ENCODE data around the gene WDR70. TPM values are rescaled to one million over a fixed set of nuclear protein-coding genes. Genes with fewer than 3 reads are reported as not detected.
"Not testable (repeated sequence)": the region's sequence is repeated elsewhere in the genome, so short reads cannot be mapped to it uniquely, and the experiment has no call there.

Gene WDR70
- polyA plus RNA-seq (2013, experiment 1 of 2) = 40.3 TPM
- polyA plus RNA-seq (2013, experiment 2 of 2) = 43.6 TPM

GRCh38 chr5:37379100-37379628 is at the start of gene WDR70:
WDR70 (plus strand) TSS chr5:37379318; CDS start chr5:37379368, 50 bp downstream.
- H2BK15ac ChIP-seq (ENCODE audit: low read length); H2BK12ac ChIP-seq (ENCODE audit: low read length); H3K27ac ChIP-seq (replicated peaks; ENCODE audit: low read length); H3K18ac ChIP-seq (ENCODE audit: low read length); H3K4me1 ChIP-seq (ENCODE audit: control insufficient read depth in 2 of 2, insufficient read depth in 1 of 2, low read depth in 1 of 2, low read length in 2 of 2); H2BK5ac ChIP-seq (ENCODE audit: low read length); H3K14ac ChIP-seq (ENCODE audit: low read length); H3K27me3 ChIP-seq (ENCODE audit: control insufficient read depth in 3 of 3, insufficient read depth in 3 of 3, low read depth in 1 of 3, low read length in 3 of 3); H3K4ac ChIP-seq (ENCODE audit: low read length); H3K79me1 ChIP-seq (ENCODE audit: low read depth, low read length); H2AK5ac ChIP-seq (ENCODE audit: low read depth, low read length); H4K8ac ChIP-seq (ENCODE audit: low read depth, low read length); H3K9me3 ChIP-seq (replicated peaks in 1 of 2; ENCODE audit: control insufficient read depth in 2 of 2, insufficient read depth in 1 of 2, low read depth in 1 of 2, low read length in 2 of 2); H2BK120ac ChIP-seq (ENCODE audit: low read depth, low read length); H4K91ac ChIP-seq (ENCODE audit: low read depth, low read length, poor library complexity): not testable (repeated sequence)
- H3K4me2 ChIP-seq (ENCODE audit: insufficient read depth, low read length, poor library complexity, severe bottlenecking) = peak within 1 kb of the TSS; percentile 73
- WGBS, 2 donors (ENCODE audit: extremely low coverage in 2 of 2, insufficient read length in 2 of 2, insufficient replicate concordance in 1 of 2) = no CpG with 5 or more reads among the region's 39 CpGs
- H3K36me3 ChIP-seq (replicated peaks in 1 of 2; ENCODE audit: control insufficient read depth in 2 of 2, insufficient read depth in 2 of 2, low read length in 2 of 2) = peaks cover 0 to 13% of the 10 kb centered on the region in 2 donors
- H3K9ac ChIP-seq (ENCODE audit: low read depth, low read length, poor library complexity) = peak within 1 kb of the TSS; percentile 77
- H3K4me3 ChIP-seq (ENCODE audit: low read length in 2 of 2) = peak within 1 kb of the TSS; percentile 82 to 90
- H3K23ac ChIP-seq (ENCODE audit: low read depth, low read length, poor library complexity) = peak within 1 kb of the TSS; percentile 73
- peak within 1 kb of the TSS; percentile 88 for H2AFZ ChIP-seq (ENCODE audit: low read length)
- DNase-seq (ENCODE audit: low spot score) = peak; percentile 67

GRCh38 chr5:37334754-37335153 is 44.4 kb upstream of the WDR70 start:
- H3K27me3 ChIP-seq (ENCODE audit: control insufficient read depth in 3 of 3, insufficient read depth in 3 of 3, low read depth in 1 of 3, low read length in 3 of 3); H3K14ac ChIP-seq (ENCODE audit: low read length); H3K9me3 ChIP-seq (replicated peaks in 1 of 2; ENCODE audit: control insufficient read depth in 2 of 2, insufficient read depth in 1 of 2, low read depth in 1 of 2, low read length in 2 of 2); H2BK12ac ChIP-seq (ENCODE audit: low read length); H2BK5ac ChIP-seq (ENCODE audit: low read length); H4K91ac ChIP-seq (ENCODE audit: low read depth, low read length, poor library complexity); H2BK15ac ChIP-seq (ENCODE audit: low read length); H3K18ac ChIP-seq (ENCODE audit: low read length); H3K4me1 ChIP-seq (ENCODE audit: control insufficient read depth in 2 of 2, insufficient read depth in 1 of 2, low read depth in 1 of 2, low read length in 2 of 2); H3K4me2 ChIP-seq (ENCODE audit: insufficient read depth, low read length, poor library complexity, severe bottlenecking); H4K8ac ChIP-seq (ENCODE audit: low read depth, low read length); H3K23ac ChIP-seq (ENCODE audit: low read depth, low read length, poor library complexity); H3K4ac ChIP-seq (ENCODE audit: low read length); H2AFZ ChIP-seq (ENCODE audit: low read length); H3K4me3 ChIP-seq (ENCODE audit: low read length in 2 of 2); H2AK5ac ChIP-seq (ENCODE audit: low read depth, low read length); H3K79me1 ChIP-seq (ENCODE audit: low read depth, low read length); DNase-seq (ENCODE audit: low spot score); H2BK120ac ChIP-seq (ENCODE audit: low read depth, low read length); H3K9ac ChIP-seq (ENCODE audit: low read depth, low read length, poor library complexity); H3K27ac ChIP-seq (replicated peaks; ENCODE audit: low read length): not testable (repeated sequence)
- H3K36me3 ChIP-seq (replicated peaks in 1 of 2; ENCODE audit: control insufficient read depth in 2 of 2, insufficient read depth in 2 of 2, low read length in 2 of 2) = peaks cover 18 to 96% of the 10 kb centered on the region in 2 donors
- WGBS, 2 donors (ENCODE audit: extremely low coverage in 2 of 2, insufficient read length in 2 of 2, insufficient replicate concordance in 1 of 2) = no CpG with 5 or more reads among the region's 12 CpGs

GRCh38 chr5:37342741-37343140 is 36.4 kb upstream of the WDR70 start:
- not testable (repeated sequence) for H3K4me2 ChIP-seq (ENCODE audit: insufficient read depth, low read length, poor library complexity, severe bottlenecking); H3K9ac ChIP-seq (ENCODE audit: low read depth, low read length, poor library complexity); H2BK15ac ChIP-seq (ENCODE audit: low read length)

GRCh38 chr5:37355161-37355560 is 24.0 kb upstream of the WDR70 start:
- no peak overlapping the region for H2BK12ac ChIP-seq (ENCODE audit: low read length)
- no peak overlapping the region for H2BK120ac ChIP-seq (ENCODE audit: low read depth, low read length)
- H4K91ac ChIP-seq (ENCODE audit: low read depth, low read length, poor library complexity) = no peak overlapping the region
- H2AFZ ChIP-seq (ENCODE audit: low read length) = no peak overlapping the region
- H3K27ac ChIP-seq (replicated peaks; ENCODE audit: low read length) = no peak overlapping the region
- H4K8ac ChIP-seq (ENCODE audit: low read depth, low read length) = no peak overlapping the region
- H3K14ac ChIP-seq (ENCODE audit: low read length) = no peak overlapping the region
- no peak for DNase-seq (ENCODE audit: low spot score)
- no peak overlapping the region for H3K4me2 ChIP-seq (ENCODE audit: insufficient read depth, low read length, poor library complexity, severe bottlenecking)
- no peaks in the 10 kb centered on the region for H3K27me3 ChIP-seq (ENCODE audit: control insufficient read depth in 3 of 3, insufficient read depth in 3 of 3, low read depth in 1 of 3, low read length in 3 of 3)
- no peak overlapping the region for H3K9ac ChIP-seq (ENCODE audit: low read depth, low read length, poor library complexity)
- no peak overlapping the region for H3K18ac ChIP-seq (ENCODE audit: low read length)
- H3K23ac ChIP-seq (ENCODE audit: low read depth, low read length, poor library complexity) = no peak overlapping the region
- no peak overlapping the region for H2BK5ac ChIP-seq (ENCODE audit: low read length)
- no peak overlapping the region for H2AK5ac ChIP-seq (ENCODE audit: low read depth, low read length)
- H3K9me3 ChIP-seq (replicated peaks in 1 of 2; ENCODE audit: control insufficient read depth in 2 of 2, insufficient read depth in 1 of 2, low read depth in 1 of 2, low read length in 2 of 2) = no peaks in the 10 kb centered on the region
- H3K4ac ChIP-seq (ENCODE audit: low read length) = no peak overlapping the region
- H2BK15ac ChIP-seq (ENCODE audit: low read length) = no peak overlapping the region
- H3K4me3 ChIP-seq (ENCODE audit: low read length in 2 of 2) = no peak overlapping the region
- H3K4me1 ChIP-seq (ENCODE audit: control insufficient read depth in 2 of 2, insufficient read depth in 1 of 2, low read depth in 1 of 2, low read length in 2 of 2) = no peaks in the 10 kb centered on the region
- no CpG with 5 or more reads among the region's 6 CpGs for whole genome bisulfite sequencing, 2 donors (ENCODE audit: extremely low coverage in 2 of 2, insufficient read length in 2 of 2, insufficient replicate concordance in 1 of 2)
- H3K79me1 ChIP-seq (ENCODE audit: low read depth, low read length) = peaks cover 2% of the 10 kb centered on the region
- H3K36me3 ChIP-seq (replicated peaks in 1 of 2; ENCODE audit: control insufficient read depth in 2 of 2, insufficient read depth in 2 of 2, low read length in 2 of 2) = peaks cover 12 to 93% of the 10 kb centered on the region in 2 donors

More at GRCh38 chr5:37342741-37343140, 36.4 kb upstream of the WDR70 start:
- H3K79me1 ChIP-seq (ENCODE audit: low read depth, low read length); H3K27ac ChIP-seq (replicated peaks; ENCODE audit: low read length); H2AFZ ChIP-seq (ENCODE audit: low read length); H2BK120ac ChIP-seq (ENCODE audit: low read depth, low read length); H3K9me3 ChIP-seq (replicated peaks in 1 of 2; ENCODE audit: control insufficient read depth in 2 of 2, insufficient read depth in 1 of 2, low read depth in 1 of 2, low read length in 2 of 2); H3K14ac ChIP-seq (ENCODE audit: low read length); H2AK5ac ChIP-seq (ENCODE audit: low read depth, low read length); DNase-seq (ENCODE audit: low spot score); H3K18ac ChIP-seq (ENCODE audit: low read length); H4K91ac ChIP-seq (ENCODE audit: low read depth, low read length, poor library complexity); H4K8ac ChIP-seq (ENCODE audit: low read depth, low read length); H3K4me1 ChIP-seq (ENCODE audit: control insufficient read depth in 2 of 2, insufficient read depth in 1 of 2, low read depth in 1 of 2, low read length in 2 of 2); H3K4ac ChIP-seq (ENCODE audit: low read length); H2BK12ac ChIP-seq (ENCODE audit: low read length); H3K4me3 ChIP-seq (ENCODE audit: low read length in 2 of 2); H2BK5ac ChIP-seq (ENCODE audit: low read length); H3K23ac ChIP-seq (ENCODE audit: low read depth, low read length, poor library complexity); H3K27me3 ChIP-seq (ENCODE audit: control insufficient read depth in 3 of 3, insufficient read depth in 3 of 3, low read depth in 1 of 3, low read length in 3 of 3): not testable (repeated sequence)
- H3K36me3 ChIP-seq (replicated peaks in 1 of 2; ENCODE audit: control insufficient read depth in 2 of 2, insufficient read depth in 2 of 2, low read length in 2 of 2) = peaks cover 21 to 90% of the 10 kb centered on the region in 2 donors
- no CpG with 5 or more reads among the region's 18 CpGs for WGBS, 2 donors (ENCODE audit: extremely low coverage in 2 of 2, insufficient read length in 2 of 2, insufficient replicate concordance in 1 of 2)

Measured in neuronal stem cell (in vitro differentiated cells).